GM21825 (cell line): ENCODE measurements around the gene PRDX3.

Experiments
- ATAC-seq: cut with Tn5 transposase; IDR thresholded peaks from one replicate; pipeline ENCODE4 v1.9.1; 2021; ENCODE audit warnings: mild to moderate bottlenecking, moderate library complexity; ENCODE audit not compliant: unreplicated experiment

The PRDX3 gene

GRCh38 chr10:119178372-119179119 is at the start of gene PRDX3:
TSS of gene PRDX3 (minus strand) at chr10:119178812. CDS start at chr10:119178790, 22 bp downstream.
- peak; percentile 95 for ATAC-seq

GRCh38 chr10:119227825-119228224 is 49.2 kb upstream of the PRDX3 start:
- no peak for ATAC-seq

DNA sequence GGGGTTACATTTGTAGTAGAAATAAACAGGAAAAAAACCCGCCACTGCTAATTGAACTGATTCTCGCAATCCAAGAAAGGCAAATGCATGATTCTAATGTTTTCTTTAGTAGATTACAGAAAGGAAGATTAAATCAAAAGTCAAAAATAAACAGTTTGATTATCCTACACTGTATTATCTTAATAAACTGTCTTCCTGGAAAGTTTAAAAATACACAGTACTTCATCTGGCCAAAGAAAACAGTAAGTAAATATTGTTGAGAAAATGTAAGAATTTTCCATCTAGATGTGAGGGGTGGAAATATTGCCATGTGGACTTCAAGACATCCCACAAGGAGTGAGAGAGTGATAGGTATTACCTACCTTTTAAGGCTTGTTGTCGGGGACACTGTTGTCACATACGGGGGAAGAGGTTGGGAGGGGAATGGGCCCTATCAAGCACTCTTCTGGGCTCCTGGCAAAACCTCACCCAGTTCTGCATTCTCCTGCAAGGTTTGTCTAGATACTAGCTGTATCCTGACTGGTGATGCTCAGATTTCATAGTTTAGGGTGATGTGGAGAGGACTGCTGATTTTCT is 46.6 kb upstream of the PRDX3 start:
- ATAC-seq: no peak

DNA sequence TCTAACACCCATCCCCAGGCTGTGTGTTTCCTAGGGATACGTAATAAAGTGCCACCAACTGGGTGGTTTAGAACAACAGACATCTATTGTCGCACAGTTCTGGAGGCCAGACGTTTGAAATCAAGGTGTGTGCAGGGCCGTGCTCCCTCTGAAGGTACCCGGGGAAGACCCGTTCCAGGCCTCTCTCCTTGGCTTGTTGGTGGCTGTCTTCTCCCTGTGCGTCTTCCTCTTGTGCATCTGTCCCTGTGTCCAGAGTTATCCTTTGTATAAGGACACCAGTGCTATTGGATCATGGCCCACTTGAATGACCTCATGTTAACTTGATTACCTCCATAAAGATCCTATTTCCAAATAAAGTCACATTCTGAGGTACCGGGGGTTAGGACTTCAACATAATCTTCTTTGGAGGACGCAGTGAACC is 44.4 kb upstream of the PRDX3 start:
- ATAC-seq: no peak

DNA sequence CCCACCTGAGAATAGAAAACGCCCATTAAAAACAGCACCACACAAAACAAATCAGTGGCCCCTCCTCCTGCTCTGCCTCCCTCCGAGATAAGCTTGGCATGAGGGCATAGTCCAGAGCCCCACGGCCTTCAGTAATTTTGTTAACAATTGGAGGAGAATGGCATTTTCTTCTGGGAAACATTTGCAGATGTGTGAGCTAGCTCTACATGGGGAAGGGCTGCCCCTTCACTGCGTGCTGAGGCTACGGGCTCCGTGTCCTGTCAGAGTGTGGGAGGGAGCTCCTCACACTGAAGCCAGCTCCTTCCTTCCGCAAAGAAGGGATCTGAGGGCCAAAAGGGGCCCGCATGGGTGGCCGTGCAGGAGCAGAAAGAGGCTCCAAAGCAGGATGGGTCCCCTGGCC is 43.9 kb upstream of the PRDX3 start:
- ATAC-seq: no peak

DNA sequence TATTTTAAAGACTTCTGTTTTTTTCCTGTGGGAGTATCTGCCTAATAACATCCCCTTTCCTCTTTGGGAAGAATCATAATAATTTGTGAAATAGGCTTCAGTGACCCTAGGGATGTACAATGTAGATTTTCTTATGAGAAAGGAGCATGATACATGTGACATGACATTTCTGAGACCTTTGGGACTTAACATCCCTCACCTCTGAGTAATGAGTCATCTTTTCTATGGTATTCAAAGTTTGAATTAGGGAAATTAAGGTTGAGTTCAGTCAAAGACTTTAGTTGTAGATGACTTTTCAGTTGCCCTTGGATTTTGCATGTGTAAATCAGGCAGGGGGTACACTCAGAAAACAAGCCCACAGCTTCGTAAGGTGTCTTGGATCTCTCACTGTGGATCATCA is 43.1 kb upstream of the PRDX3 start:
- ATAC-seq: no peak

DNA sequence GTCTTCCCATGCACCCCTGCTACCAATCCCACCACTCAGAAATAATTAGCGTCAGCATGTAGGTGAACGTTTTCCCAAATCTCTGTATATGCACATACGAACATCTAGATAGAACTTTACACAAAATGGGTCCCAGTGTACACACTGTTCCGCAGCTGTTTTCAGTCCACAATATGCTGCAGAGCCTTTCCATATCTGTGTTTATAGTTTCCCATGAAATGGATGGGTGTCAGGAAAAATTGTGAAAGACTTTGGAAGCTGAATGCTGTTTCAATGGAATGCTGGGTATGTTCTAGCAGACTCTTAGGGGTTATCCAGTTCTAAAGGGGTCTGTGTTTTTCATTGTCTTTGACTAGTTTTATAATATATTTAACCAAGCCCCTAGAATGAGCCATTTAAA is 42.6 kb upstream of the PRDX3 start:
- no peak for ATAC-seq

DNA sequence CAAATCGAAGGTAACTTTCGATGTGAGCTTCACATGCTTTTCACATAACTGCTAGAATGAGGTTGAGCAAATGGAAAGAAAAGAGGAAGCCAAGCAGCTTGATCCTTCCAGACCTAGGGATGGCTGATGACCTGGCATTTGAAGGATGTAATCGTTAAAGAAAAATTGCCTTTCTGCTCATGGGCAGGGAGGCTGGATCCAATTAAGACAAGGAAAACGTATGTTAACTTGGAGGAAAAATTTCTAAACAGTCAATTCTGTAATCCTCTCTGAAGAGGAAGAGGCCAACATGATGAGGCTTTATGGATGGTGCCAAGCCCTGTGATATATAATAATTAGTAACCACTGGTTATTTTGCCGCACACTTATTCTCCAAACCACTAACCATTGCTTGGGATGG is 41.3 kb upstream of the PRDX3 start:
- no peak for ATAC-seq

DNA sequence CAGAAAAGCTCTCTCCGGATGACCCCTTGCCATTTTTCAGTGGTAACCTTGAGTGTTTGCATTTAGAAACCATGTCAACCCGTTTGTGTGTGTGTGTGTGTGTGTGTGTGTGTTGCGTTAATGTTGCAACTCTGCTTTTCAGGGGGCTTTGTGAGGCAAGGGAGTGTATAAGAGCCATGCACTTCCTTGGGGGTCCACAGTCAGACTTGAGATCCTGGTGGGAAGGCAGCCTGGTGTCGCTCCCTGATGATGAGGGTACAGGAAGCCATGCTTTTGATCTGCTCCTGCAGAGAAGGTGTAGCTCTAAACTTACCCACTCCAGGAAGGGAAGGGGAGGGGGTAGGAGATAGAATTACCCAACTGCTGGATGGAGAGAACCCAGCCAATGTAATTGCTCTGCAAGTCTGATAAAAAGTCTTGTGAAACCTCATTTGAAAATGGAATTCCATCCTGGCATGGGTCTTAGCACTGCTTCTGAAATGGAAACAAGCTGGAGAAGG is 39.4 kb upstream of the PRDX3 start:
- ATAC-seq: no peak

GRCh38 chr10:119217401-119217800 is 38.8 kb upstream of the PRDX3 start:
- ATAC-seq: no peak

DNA sequence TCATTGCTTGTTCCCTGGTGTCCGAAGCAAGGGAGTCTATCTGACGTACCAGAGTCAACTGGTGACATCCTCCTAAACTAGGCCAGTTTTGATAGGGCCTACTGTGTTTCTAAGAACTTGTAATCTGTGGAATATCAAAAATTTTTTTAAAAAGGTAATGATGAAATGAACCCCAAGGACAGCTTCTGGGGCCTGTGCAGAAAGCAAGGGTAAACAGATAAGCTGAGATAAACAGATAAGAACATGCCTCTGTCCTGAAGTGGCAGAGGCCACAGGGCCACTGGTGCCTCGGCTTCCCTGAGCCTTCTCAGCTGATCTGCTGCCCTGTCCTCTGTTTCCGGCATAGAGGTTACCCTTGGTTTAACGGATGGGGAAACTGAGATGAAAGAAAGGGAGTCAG is 37.5 kb upstream of the PRDX3 start:
- ATAC-seq: no peak

GRCh38 chr10:119215371-119215770 is 36.8 kb upstream of the PRDX3 start:
- ATAC-seq: no peak

DNA sequence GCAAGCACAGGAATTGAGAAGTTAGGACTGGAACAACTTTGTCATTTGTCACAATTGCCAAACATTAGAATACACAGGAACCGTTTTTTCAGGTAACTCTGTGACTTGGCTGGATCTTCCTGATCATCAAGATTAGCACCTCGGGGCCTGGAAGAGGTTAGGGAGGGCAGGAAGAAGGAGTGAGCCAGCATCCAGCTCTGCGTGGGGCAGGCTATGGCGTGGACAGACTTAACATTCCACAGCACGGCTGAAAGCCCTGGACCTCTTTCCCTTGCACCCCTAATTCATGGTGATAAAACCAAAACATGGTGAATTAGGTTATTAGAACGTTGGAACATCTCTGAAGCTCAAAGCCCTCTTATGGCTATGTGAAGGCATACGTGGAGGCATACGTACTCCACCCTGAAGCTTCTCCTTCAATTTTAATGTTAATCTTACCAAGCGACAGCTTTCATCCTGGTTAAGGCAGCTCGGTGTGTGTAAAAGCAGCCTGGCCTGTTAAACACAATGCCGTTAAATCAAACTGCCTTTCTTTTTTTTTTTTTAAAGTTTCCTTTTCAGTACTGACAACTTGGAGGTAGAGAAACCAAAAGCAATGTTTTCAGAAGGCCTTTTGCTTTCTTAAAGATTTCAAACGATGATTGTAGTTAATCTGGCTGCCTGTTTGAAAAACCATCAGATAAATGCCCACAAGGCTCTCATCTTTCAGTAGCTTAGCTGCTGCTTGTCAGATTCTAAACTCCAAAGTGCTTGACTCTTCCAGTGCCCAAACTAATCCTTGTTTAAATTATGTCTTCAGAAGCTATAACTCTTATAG is 33.2 kb upstream of the PRDX3 start:
- ATAC-seq: no peak

- ATAC-seq: no peak
Measured at GRCh38 chr10:119211176-119211575, 32.6 kb upstream of the PRDX3 start.

- ATAC-seq: no peak
Measured at GRCh38 chr10:119210633-119211032, 32.0 kb upstream of the PRDX3 start.

DNA sequence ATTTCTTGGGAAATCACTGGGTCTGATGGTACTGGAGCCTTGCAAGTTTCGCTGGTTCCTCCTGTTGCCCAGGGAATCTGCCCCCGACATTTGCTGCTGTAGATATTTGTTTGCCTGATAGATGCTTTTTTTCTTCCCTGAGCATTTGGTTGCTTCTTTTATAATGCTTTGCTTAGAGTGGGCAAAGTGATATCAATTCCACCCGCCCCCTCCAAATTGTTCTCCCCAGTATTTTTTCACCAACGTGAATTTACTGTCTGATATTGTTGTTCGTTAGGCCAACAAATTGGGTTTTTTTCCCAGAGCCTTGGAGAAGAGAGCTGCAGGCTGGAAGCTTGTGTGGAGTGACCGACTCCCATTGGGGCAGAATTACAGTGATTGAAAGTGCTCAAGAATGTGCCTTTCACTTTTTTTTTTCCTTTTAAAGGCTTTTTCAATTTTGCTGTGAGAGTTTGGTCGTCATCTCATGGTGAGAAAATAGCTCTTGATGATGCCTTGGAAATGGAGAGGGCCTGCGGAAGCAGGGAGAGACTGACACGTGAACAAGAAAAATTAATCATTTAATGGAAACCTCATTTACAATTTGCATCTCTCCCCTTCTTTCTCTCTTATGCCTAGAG is 31.2 kb upstream of the PRDX3 start:
- ATAC-seq: no peak

GRCh38 chr10:119209035-119209735 is 30.6 kb upstream of the PRDX3 start:
- no peak for ATAC-seq

GRCh38 chr10:119208553-119208940 is 29.9 kb upstream of the PRDX3 start:
- ATAC-seq: no peak

DNA sequence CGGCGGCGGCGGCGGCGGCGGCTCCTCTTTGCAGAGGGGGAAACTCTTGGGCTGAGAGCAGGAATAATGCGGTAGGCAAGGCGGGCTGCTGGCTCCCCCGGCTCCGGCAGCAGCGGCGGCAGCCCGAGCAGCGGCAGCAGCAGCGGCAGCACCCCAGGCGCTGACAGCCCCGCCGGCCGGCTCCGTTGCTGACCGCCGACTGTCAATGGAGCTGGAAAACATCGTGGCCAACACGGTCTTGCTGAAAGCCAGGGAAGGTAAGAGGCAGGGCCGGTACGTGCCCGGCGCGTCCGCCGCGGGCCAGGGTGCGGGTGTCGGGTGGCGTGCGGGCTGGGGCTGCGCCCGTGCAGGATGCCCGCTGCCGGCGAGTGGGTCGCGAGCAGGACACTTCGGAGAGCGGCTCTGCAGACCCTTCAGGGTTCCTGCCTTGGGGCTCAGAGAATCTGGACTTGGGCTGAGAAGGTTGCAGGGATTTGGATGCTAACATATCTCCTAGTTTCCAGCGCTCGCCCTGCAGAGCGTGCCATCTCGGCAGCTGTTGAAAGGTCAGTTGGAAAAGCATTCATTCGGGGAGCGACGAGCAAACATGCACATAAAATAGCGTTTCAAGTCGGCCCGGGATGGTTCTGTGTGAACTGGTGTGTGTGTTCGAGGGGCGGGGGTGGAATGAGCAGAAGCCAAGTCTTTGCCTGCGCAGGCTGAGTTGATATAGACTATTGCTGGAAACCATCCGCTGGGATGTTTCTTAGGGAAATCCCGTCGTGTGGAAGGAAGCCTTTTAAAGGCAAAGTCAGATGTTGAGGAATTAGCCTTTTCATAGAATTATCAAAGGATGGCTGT is 29.3 kb upstream of the PRDX3 start:
- ATAC-seq: peak; percentile 6

- ATAC-seq: peak; percentile 72
Measured at GRCh38 chr10:119207366-119207666, 28.7 kb upstream of the PRDX3 start, which contains the start of gene GRK5. TSS of gene GRK5 (plus strand) at chr10:119207571. CDS start at chr10:119207918, 347 bp downstream.
